SU-DHL-6 (cell line): Measurements from ENCODE around the gene VDAC2.
"Not testable (repeated sequence)": the region's sequence is repeated elsewhere in the genome, so short reads cannot be mapped to it uniquely, and the experiment has no call there.

ENCODE experiments used
- H2AFZ ChIP-seq: fragments of 200-600 bp; sonication (generic); 2 replicates; pipeline ENCODE4 v1.6.1; 2014; ENCODE audit warnings: low read depth, mild to moderate bottlenecking, moderate library complexity, mixed read lengths, antibody characterized with exemption, low read length; ENCODE audit not compliant: severe bottlenecking
- H3F3A ChIP-seq: fragments of 200-600 bp; shearing (Covaris generic); 2 replicates; pipeline ENCODE4 v1.6.0; 2016; ENCODE audit warnings: antibody characterized with exemption, mild to moderate bottlenecking; ENCODE audit not compliant: insufficient read depth
- H3K27ac ChIP-seq: fragments of 200-600 bp; sonication (generic); 2 replicates; pipeline ENCODE4 v1.5.1; 2016; ENCODE audit warnings: low read depth, mild to moderate bottlenecking, low read length, moderate library complexity, mixed read lengths
- H3K27me3 ChIP-seq: fragments of 200-600 bp; sonication (generic), shearing (Covaris generic); 2 replicates; pipeline ENCODE4 v1.6.0; 2014; ENCODE audit warnings: mild to moderate bottlenecking, low read length
- H3K36me3 ChIP-seq: fragments of 200-600 bp; sonication (generic); 2 replicates; pipeline ENCODE4 v1.6.1; 2014; ENCODE audit warnings: mild to moderate bottlenecking, low read length, mixed read lengths
- H3K4me2 ChIP-seq: fragments of 300-600, 200-600 bp; shearing (Covaris generic), sonication (generic); 2 replicates; pipeline ENCODE4 v1.6.0; 2014; ENCODE audit warnings: low read length, low read depth, mild to moderate bottlenecking; ENCODE audit not compliant: poor library complexity, severe bottlenecking
- H3K4me3 ChIP-seq: fragments of 200-600 bp; sonication (generic); 2 replicates; pipeline ENCODE4 v1.5.1; 2014; ENCODE audit warnings: antibody characterized with exemption, low read length, mild to moderate bottlenecking, mixed read lengths; ENCODE audit not compliant: insufficient read depth, poor library complexity, severe bottlenecking
- H3K79me2 ChIP-seq: fragments of 200-600 bp; sonication (generic); 2 replicates; pipeline ENCODE4 v1.6.1; 2014; ENCODE audit warnings: mild to moderate bottlenecking, low read length, moderate library complexity; ENCODE audit not compliant: insufficient read depth
- H3K9ac ChIP-seq: fragments of 200-600 bp; sonication (generic); 2 replicates; pipeline ENCODE4 v1.7.0; 2014; ENCODE audit warnings: mild to moderate bottlenecking, low read length
- H3K9me2 ChIP-seq: fragments of 200-600 bp; sonication (generic); replicated peaks from 2 replicates; pipeline ENCODE4 v1.6.1; 2014; ENCODE audit warnings: low read length; ENCODE audit not compliant: insufficient read depth
- H3K9me3 ChIP-seq: fragments of 200-600 bp; sonication (generic); 2 replicates; pipeline ENCODE4 v1.6.1; 2014; ENCODE audit warnings: low read length, mixed read lengths; ENCODE audit not compliant: insufficient read depth
- H4K20me1 ChIP-seq: fragments of 200-600 bp; sonication (generic); 2 replicates; pipeline ENCODE4 v1.6.1; 2014; ENCODE audit warnings: low read depth, mild to moderate bottlenecking, antibody characterized with exemption, low read length, moderate library complexity, mixed read lengths
- CTCF ChIP-seq: fragments of 200-600 bp; sonication (generic); IDR thresholded peaks from one replicate; pipeline ENCODE4 v1.5.1; 2017; ENCODE audit warnings: antibody characterized with exemption, mild to moderate bottlenecking, low read length, moderate library complexity; ENCODE audit not compliant: insufficient read depth, poor library complexity, severe bottlenecking
- EZH2phosphoT487 ChIP-seq: fragments of 200-600 bp; sonication (generic), shearing (Covaris generic); conservative IDR thresholded peaks from 2 replicates; pipeline ENCODE4 v1.6.1; 2018; ENCODE audit warnings: mild to moderate bottlenecking, antibody characterized with exemption, low read length, moderate library complexity, mixed read lengths

VDAC2 gene

GRCh38 chr10:75197906-75198305, 12.7 kb upstream of the VDAC2 start:
- Histone ChIP-seq H3K36me3 (no peaks in the 10 kb centered on the region), H4K20me1 (no peaks in the 10 kb centered on the region), H3K4me3 (no peak overlapping the region), H3K9me2 (no peaks in the 10 kb centered on the region), H3K27ac (no peak overlapping the region), H3K27me3 (no peaks in the 10 kb centered on the region), H3K79me2 (no peaks in the 10 kb centered on the region), H3K4me2 (no peak overlapping the region), H3K9ac (no peak overlapping the region), H3F3A (no peaks in the 10 kb centered on the region), H2AFZ (no peak overlapping the region), H3K9me3 (no peaks in the 10 kb centered on the region)
- TF ChIP-seq EZH2phosphoT487 (no peak), CTCF (no peak)

GRCh38 chr10:75199949-75200348, 10.6 kb upstream of the VDAC2 start:
- H3K4me2 ChIP-seq = not testable (repeated sequence)

GRCh38 chr10:75201793-75202307, 8.7 kb upstream of the VDAC2 start:
- no peaks in the 10 kb centered on the region for H3K27me3 ChIP-seq
- H3F3A ChIP-seq = no peaks in the 10 kb centered on the region
- no peaks in the 10 kb centered on the region for H3K9me3 ChIP-seq
- H3K9me2 ChIP-seq = no peaks in the 10 kb centered on the region
- H2AFZ ChIP-seq = no peak overlapping the region
- H3K4me2 ChIP-seq = no peak overlapping the region
- H3K27ac ChIP-seq = no peak overlapping the region
- no peaks in the 10 kb centered on the region for H3K79me2 ChIP-seq
- no peaks in the 10 kb centered on the region for H4K20me1 ChIP-seq
- no peaks in the 10 kb centered on the region for H3K36me3 ChIP-seq
- H3K4me3 ChIP-seq = no peak overlapping the region
- TF ChIP-seq EZH2phosphoT487 (no peak), CTCF (no peak)
- no peak overlapping the region for H3K9ac ChIP-seq

More at GRCh38 chr10:75199949-75200348, 10.6 kb upstream of the VDAC2 start:
- not testable (repeated sequence) for H3K27me3 ChIP-seq, H3K9me2 ChIP-seq, H3K36me3 ChIP-seq, H3K79me2 ChIP-seq, H3K27ac ChIP-seq, H3K4me3 ChIP-seq, H2AFZ ChIP-seq, H3K9ac ChIP-seq, H3F3A ChIP-seq, H4K20me1 ChIP-seq, H3K9me3 ChIP-seq

GRCh38 chr10:75202321-75203045, 8.1 kb upstream of the VDAC2 start:
- no peaks in the 10 kb centered on the region for H3F3A ChIP-seq
- H3K4me2 ChIP-seq = no peak overlapping the region
- H3K27me3 ChIP-seq = no peaks in the 10 kb centered on the region
- H3K9me2 ChIP-seq = no peaks in the 10 kb centered on the region
- H3K9me3 ChIP-seq = no peaks in the 10 kb centered on the region
- no peak for TF ChIP-seq CTCF
- no peak for TF ChIP-seq EZH2phosphoT487
- no peaks in the 10 kb centered on the region for H3K36me3 ChIP-seq
- no peak overlapping the region for H3K4me3 ChIP-seq
- H3K79me2 ChIP-seq = no peaks in the 10 kb centered on the region
- H3K9ac ChIP-seq = no peak overlapping the region
- no peak overlapping the region for H3K27ac ChIP-seq
- H4K20me1 ChIP-seq = no peaks in the 10 kb centered on the region
- no peak overlapping the region for H2AFZ ChIP-seq

- H3K9me3 ChIP-seq, H3K36me3 ChIP-seq, H4K20me1 ChIP-seq, H3K79me2 ChIP-seq, H3K9ac ChIP-seq, H3K9me2 ChIP-seq, H3K4me2 ChIP-seq, H2AFZ ChIP-seq, H3K27me3 ChIP-seq, H3K4me3 ChIP-seq, H3F3A ChIP-seq, H3K27ac ChIP-seq: not testable (repeated sequence)
Measured at GRCh38 chr10:75203046-75203620, 7.5 kb upstream of the VDAC2 start.
